Neural progenitor cell (in vitro differentiated cells): ENCODE results near the gene CHST15. TPM values are rescaled to one million over a fixed set of nuclear protein-coding genes. Genes with fewer than 3 reads are reported as not detected.

ENCODE experiments used
- DNase-seq: peaks from one replicate; pipeline ENCODE4 v3.0.0-alpha.2; 2016; ENCODE audit warnings: low spot score
- H2AFZ ChIP-seq: fragments of 200-600 bp; sonication (generic); replicated peaks from 2 replicates; pipeline ENCODE4 v1.6.1; 2016; ENCODE audit warnings: antibody characterized with exemption
- H3F3A ChIP-seq: fragments of 200-600 bp; sonication (generic); 2 replicates; pipeline ENCODE4 v1.6.1; 2016; ENCODE audit warnings: antibody characterized with exemption, low read depth
- H3K27ac ChIP-seq: fragments of 200-600 bp; sonication (generic); 2 replicates; pipeline ENCODE4 v1.5.1; 2016; ENCODE audit warnings: mild to moderate bottlenecking
- H3K27me3 ChIP-seq: fragments of 200-600 bp; sonication (generic); 2 replicates; pipeline ENCODE4 v1.6.1; 2016; ENCODE audit warnings: mild to moderate bottlenecking, moderate library complexity
- H3K36me3 ChIP-seq: fragments of 200-600 bp; sonication (generic); 2 replicates; pipeline ENCODE4 v1.5.1; 2016
- H3K4me1 ChIP-seq: fragments of 200-600 bp; sonication (generic); 2 replicates; pipeline ENCODE4 v1.6.1; 2016; ENCODE audit warnings: mixed run types
- H3K4me2 ChIP-seq: fragments of 200-600 bp; sonication (generic); 2 replicates; pipeline ENCODE4 v1.6.1; 2016
- H3K4me3 ChIP-seq: fragments of 200-600 bp; sonication (generic); 2 replicates; pipeline ENCODE4 v1.5.1; 2016
- H3K79me2 ChIP-seq: fragments of 200-600 bp; sonication (generic); 2 replicates; pipeline ENCODE4 v1.6.1; 2016; ENCODE audit warnings: low read depth
- H3K9ac ChIP-seq: fragments of 200-600 bp; sonication (generic); 2 replicates; pipeline ENCODE4 v1.6.1; 2016
- H3K9me3 ChIP-seq: fragments of 200-600 bp; sonication (generic); 2 replicates; pipeline ENCODE4 v1.5.1; 2016; ENCODE audit warnings: low read depth
- H4K20me1 ChIP-seq: fragments of 200-600 bp; sonication (generic); 2 replicates; pipeline ENCODE4 v1.6.1; 2016; ENCODE audit warnings: low read depth
- H3K27ac Mint-ChIP-seq: 3 replicates; pipeline ENCODE4 v1.8.0; 2021; ENCODE audit warnings: mixed read lengths
- H3K27me3 Mint-ChIP-seq: 2 replicates; pipeline ENCODE4 v1.8.0; 2022; ENCODE audit warnings: low read depth, mild to moderate bottlenecking, inconsistent platforms, moderate library complexity, mixed read lengths; ENCODE audit not compliant: insufficient read depth
- H3K36me3 Mint-ChIP-seq: 3 replicates; pipeline ENCODE4 v1.8.0; 2021; ENCODE audit warnings: mixed read lengths
- H3K4me1 Mint-ChIP-seq: 3 replicates; pipeline ENCODE4 v1.8.0; 2021; ENCODE audit warnings: mixed read lengths
- H3K4me3 Mint-ChIP-seq: 3 replicates; pipeline ENCODE4 v1.8.0; 2021; ENCODE audit warnings: mild to moderate bottlenecking, moderate library complexity, mixed read lengths
- H3K9me3 Mint-ChIP-seq: 3 replicates; pipeline ENCODE4 v1.8.0; 2020; ENCODE audit warnings: mixed read lengths
- CTCF ChIP-seq: fragments of 200-600 bp; sonication (generic); IDR thresholded peaks from 2 replicates; pipeline ENCODE4 v1.5.1; 2017; ENCODE audit warnings: antibody characterized with exemption, mild to moderate bottlenecking
- EZH2 ChIP-seq: fragments of 200-600 bp; sonication (generic); IDR thresholded peaks from 2 replicates; pipeline ENCODE4 v1.6.1; 2017; ENCODE audit warnings: antibody characterized with exemption, mild to moderate bottlenecking, moderate library complexity
- EZH2phosphoT487 ChIP-seq: fragments of 200-600 bp; sonication (generic); IDR thresholded peaks from 2 replicates; pipeline ENCODE4 v1.6.1; 2017; ENCODE audit warnings: antibody characterized with exemption
- total RNA-seq: library from RNA; depleted of rRNA; stranded (reverse); fragments of >200 nt; gene quantifications from 2 replicates; pipeline ENCODE4 v1.2.3, GENCODE V29; 2015; ENCODE audit warnings: low replicate concordance

Gene CHST15
- total RNA-seq, 1 donor from 2014 or later = 0.54 TPM

GRCh38 chr10:124076148-124076733, 17.2 kb downstream of the CHST15 start:
- Histone ChIP-seq H3K4me3 (no peak overlapping the region), H3K27me3 (no peaks in the 10 kb centered on the region), H3K36me3 (no peaks in the 10 kb centered on the region), H3K4me2 (peak overlapping the region; percentile 71), H3K4me1 (peaks cover 27% of the 10 kb centered on the region), H4K20me1 (peaks cover 11% of the 10 kb centered on the region), H3K27ac (peak overlapping the region; percentile 66), H3F3A (peaks cover 24% of the 10 kb centered on the region), H3K9ac (no peak overlapping the region), H2AFZ (no peak overlapping the region), H3K79me2 (no peaks in the 10 kb centered on the region), H3K9me3 (no peaks in the 10 kb centered on the region)
- Mint-ChIP-seq H3K27ac (peak overlapping the region; percentile 93), H3K4me1 (peaks cover 87% of the 10 kb centered on the region), H3K4me3 (peak overlapping the region; percentile 31), H3K36me3 (peaks cover 6% of the 10 kb centered on the region), H3K9me3 (peaks cover 9% of the 10 kb centered on the region), H3K27me3 (peaks cover 7% of the 10 kb centered on the region)
- no peak for TF ChIP-seq EZH2phosphoT487
- TF ChIP-seq EZH2 = no peak
- TF ChIP-seq CTCF = no peak
- DNase-seq = no peak

DNA sequence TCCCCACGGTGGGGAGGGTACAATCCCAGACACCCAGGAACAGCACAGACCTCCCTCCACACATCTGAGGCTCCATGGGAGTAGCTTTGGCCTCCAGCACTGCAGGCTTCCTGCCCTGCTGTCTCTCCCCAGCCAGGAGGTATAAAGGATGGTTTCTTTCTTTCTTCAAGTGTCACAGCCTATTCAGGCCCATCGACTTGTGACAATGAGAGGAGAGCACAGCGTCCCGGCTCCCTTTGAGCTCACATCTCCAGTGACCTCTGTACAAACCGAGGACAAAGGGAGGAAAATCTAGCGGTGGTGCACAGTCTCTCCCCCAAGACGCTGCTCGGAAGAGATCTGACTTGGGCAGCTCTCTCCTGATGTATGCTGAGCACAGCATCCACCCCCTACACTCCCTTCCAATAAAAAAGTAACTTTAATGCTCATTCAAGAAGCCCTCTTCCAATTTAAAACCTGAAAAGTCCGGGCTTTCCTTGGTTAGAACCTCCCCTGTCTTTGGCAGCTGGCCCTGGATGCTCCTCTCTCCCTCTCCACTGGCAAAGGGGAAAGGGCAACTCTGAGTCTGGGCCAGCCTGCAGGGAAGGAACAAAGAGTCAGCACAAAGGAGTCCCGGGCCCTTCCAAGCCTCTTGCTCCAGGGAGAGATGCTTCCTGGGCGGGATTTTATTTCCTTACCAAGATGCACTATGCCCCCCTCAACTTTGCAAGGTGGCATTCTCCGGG, 18.0 kb downstream of the CHST15 start:
- Histone ChIP-seq H3K4me3 (peak overlapping the region; percentile 19), H3K4me2 (peak overlapping the region; percentile 71), H3K79me2 (no peaks in the 10 kb centered on the region), H3K27me3 (no peaks in the 10 kb centered on the region), H3F3A (peaks cover 24% of the 10 kb centered on the region), H3K27ac (peak overlapping the region; percentile 66), H3K4me1 (peaks cover 28% of the 10 kb centered on the region), H2AFZ (no peak overlapping the region), H3K9ac (no peak overlapping the region), H4K20me1 (peaks cover 11% of the 10 kb centered on the region), H3K36me3 (no peaks in the 10 kb centered on the region), H3K9me3 (no peaks in the 10 kb centered on the region)
- H3K27ac Mint-ChIP-seq = peak overlapping the region; percentile 93
- peaks cover 6% of the 10 kb centered on the region for H3K36me3 Mint-ChIP-seq
- H3K4me3 Mint-ChIP-seq = peak overlapping the region; percentile 31
- H3K4me1 Mint-ChIP-seq = peaks cover 88% of the 10 kb centered on the region
- DNase-seq = peak; percentile 86
- TF ChIP-seq EZH2 (peak; percentile 37), EZH2phosphoT487 (peak; percentile 39), CTCF (no peak)
- peaks cover 9% of the 10 kb centered on the region for H3K9me3 Mint-ChIP-seq
- H3K27me3 Mint-ChIP-seq = peaks cover 7% of the 10 kb centered on the region

DNA sequence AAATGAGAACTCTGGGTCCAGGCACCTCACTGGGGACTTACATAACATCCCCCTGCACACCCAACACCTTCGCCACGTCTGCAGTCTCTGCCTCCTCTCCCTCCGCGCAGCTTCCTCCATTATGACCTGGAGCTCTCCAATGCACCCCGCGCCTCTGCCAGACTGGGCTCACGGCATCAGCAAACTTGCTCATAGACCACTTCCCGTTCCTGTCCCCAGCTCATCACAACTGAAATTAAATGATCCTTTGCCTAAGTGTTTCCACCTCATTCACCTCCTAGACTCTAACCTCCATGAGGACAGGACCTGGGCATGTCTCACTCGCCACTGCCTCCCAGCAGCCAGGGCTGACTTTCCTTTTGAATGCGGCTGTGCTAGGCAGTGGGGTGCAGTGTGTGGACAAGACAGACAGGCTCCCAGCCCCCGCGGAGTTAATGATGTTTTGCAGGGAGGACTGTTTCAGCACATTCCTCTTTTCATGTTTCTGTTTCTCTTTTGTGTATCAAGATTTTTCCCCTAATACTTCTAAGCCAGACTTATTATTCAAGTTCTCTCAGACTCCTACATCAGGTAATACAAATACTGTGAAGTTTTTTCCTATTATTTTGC, 18.8 kb downstream of the CHST15 start:
- no peaks in the 10 kb centered on the region for H3K36me3 ChIP-seq
- no peak for TF ChIP-seq CTCF
- no peak for TF ChIP-seq EZH2phosphoT487
- no peak for TF ChIP-seq EZH2
- H3K27me3 ChIP-seq = no peaks in the 10 kb centered on the region
- peaks cover 11% of the 10 kb centered on the region for H4K20me1 ChIP-seq
- peaks cover 28% of the 10 kb centered on the region for H3K4me1 ChIP-seq
- H3K79me2 ChIP-seq = no peaks in the 10 kb centered on the region
- Mint-ChIP-seq H3K4me1 (peaks cover 89% of the 10 kb centered on the region), H3K27ac (peak overlapping the region; percentile 93), H3K4me3 (peak overlapping the region; percentile 31), H3K9me3 (peaks cover 9% of the 10 kb centered on the region), H3K27me3 (peaks cover 7% of the 10 kb centered on the region), H3K36me3 (peaks cover 6% of the 10 kb centered on the region)
- peaks cover 24% of the 10 kb centered on the region for H3F3A ChIP-seq
- no peak overlapping the region for H2AFZ ChIP-seq
- no peak overlapping the region for H3K9ac ChIP-seq
- peak overlapping the region; percentile 71 for H3K4me2 ChIP-seq
- H3K4me3 ChIP-seq = peak overlapping the region; percentile 2
- peak overlapping the region; percentile 66 for H3K27ac ChIP-seq
- no peak for DNase-seq
- no peaks in the 10 kb centered on the region for H3K9me3 ChIP-seq
